ENCODE data around the gene GCH1. TPM values are rescaled to one million over a fixed set of nuclear protein-coding genes. Genes with fewer than 3 reads are reported as not detected.

GCH1 gene
- total RNA-seq, 1 donor from 2014 or later: 35.4 TPM

DNA sequence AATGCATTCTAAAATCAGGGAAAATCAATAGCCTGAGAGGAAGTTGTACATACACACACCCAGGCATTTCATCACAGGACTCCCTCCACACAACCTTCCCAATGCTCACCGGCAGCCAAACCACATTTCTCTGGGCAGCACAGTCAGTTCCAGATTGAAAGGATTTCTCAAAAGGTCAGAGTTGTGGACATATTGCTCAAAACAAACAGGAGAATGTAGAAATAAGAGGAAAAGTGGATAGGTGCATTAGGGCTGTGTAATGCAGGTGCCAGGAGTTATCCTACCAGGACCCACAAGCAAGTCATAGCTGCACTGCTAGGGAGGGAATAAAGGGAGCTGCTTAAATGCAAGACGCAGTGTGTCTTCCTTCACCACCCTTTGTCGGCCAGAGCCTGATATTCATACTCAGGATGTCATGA is 62.9 kb downstream of the GCH1 start:
- H3K9me3 Mint-ChIP-seq (ENCODE audit: low read depth): no peaks in the 10 kb centered on the region
- no peak for DNase-seq (ENCODE audit: low spot score, unreplicated experiment)
- TF ChIP-seq, protein P1, sequence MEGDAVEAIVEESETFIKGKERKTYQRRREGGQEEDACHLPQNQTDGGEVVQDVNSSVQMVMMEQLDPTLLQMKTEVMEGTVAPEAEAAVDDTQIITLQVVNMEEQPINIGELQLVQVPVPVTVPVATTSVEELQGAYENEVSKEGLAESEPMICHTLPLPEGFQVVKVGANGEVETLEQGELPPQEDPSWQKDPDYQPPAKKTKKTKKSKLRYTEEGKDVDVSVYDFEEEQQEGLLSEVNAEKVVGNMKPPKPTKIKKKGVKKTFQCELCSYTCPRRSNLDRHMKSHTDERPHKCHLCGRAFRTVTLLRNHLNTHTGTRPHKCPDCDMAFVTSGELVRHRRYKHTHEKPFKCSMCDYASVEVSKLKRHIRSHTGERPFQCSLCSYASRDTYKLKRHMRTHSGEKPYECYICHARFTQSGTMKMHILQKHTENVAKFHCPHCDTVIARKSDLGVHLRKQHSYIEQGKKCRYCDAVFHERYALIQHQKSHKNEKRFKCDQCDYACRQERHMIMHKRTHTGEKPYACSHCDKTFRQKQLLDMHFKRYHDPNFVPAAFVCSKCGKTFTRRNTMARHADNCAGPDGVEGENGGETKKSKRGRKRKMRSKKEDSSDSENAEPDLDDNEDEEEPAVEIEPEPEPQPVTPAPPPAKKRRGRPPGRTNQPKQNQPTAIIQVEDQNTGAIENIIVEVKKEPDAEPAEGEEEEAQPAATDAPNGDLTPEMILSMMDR (IDR thresholded peaks at IDR 0.05; ENCODE audit: unreplicated experiment): no peak
- peak overlapping the region; percentile 73 for H3K27ac Mint-ChIP-seq
- no peaks in the 10 kb centered on the region for H3K27me3 Mint-ChIP-seq
- H3K4me1 Mint-ChIP-seq (ENCODE audit: low read depth): peaks cover 23% of the 10 kb centered on the region
- no peak overlapping the region for H3K4me3 Mint-ChIP-seq (ENCODE audit: low read depth)
- H3K36me3 Mint-ChIP-seq (ENCODE audit: insufficient read depth): peaks cover 17% of the 10 kb centered on the region

DNA sequence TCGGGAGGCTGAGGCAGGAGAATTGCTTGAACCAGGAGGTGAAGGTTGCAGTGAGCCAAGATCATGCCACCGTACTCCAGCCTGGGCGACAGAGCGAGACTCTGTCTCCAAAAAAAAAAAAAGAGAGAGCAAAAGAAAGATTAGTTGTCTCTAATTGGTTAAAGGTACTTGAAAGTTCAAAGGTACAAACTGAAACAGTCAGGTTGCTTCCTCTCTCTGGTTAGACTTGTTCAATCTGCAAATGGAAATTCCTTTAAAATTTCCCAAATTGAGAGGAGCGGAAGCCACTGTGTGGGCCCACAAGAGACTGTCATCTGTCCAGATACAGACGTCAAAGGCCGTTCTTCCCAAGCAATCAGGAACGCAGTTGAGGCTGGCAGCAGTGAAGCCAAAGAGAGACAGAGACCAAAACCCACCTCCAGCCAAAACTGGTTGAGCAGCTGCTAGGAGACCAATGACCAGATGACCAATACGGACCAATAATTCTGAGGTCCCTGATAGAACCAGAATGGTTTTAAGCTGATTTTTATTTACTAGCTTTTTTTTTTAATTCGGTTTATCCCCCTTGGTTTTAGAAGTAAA is 63.6 kb downstream of the GCH1 start:
- Mint-ChIP-seq H3K4me3 (ENCODE audit: low read depth) (no peak overlapping the region), H3K27me3 (no peaks in the 10 kb centered on the region), H3K4me1 (ENCODE audit: low read depth) (peaks cover 23% of the 10 kb centered on the region), H3K36me3 (ENCODE audit: insufficient read depth) (peaks cover 13% of the 10 kb centered on the region), H3K9me3 (ENCODE audit: low read depth) (no peaks in the 10 kb centered on the region), H3K27ac (peak overlapping the region; percentile 77)
- TF ChIP-seq, protein P1 (IDR thresholded peaks at IDR 0.05; ENCODE audit: unreplicated experiment): no peak
- no peak for DNase-seq (ENCODE audit: low spot score, unreplicated experiment)

DNA sequence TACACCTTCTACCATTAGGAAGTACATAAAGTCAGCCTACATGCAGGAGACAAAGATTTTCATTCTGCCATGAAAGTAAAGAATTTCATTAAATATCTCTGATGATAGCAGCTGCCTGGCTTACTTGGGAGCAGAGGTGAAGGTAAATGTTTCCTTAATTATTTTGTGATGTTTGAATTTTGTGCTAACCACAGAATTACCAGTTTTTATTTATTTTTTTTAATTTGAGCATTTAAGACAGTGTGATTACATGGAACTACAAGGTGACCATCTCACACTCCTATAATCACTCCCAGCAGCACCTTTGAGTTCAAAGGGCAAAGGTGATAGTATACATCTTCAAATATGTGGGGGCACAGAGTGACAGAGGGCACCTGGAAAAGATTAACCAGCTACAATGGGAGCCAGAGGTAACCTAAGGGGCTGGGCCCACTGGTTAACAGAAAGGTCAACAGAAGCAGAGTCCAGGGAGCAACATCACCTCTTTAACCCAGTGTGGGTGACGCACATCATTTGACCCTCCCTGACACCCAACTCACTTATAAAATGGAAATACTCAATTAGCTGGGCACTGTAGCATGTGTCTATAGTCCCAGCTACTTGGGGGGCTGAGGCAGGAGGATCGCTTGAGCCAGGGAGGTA is 65.0 kb downstream of the GCH1 start:
- Mint-ChIP-seq H3K36me3 (ENCODE audit: insufficient read depth) (peaks cover 13% of the 10 kb centered on the region), H3K27me3 (no peaks in the 10 kb centered on the region), H3K27ac (peak overlapping the region; percentile 53), H3K4me1 (ENCODE audit: low read depth) (peaks cover 23% of the 10 kb centered on the region), H3K9me3 (ENCODE audit: low read depth) (no peaks in the 10 kb centered on the region), H3K4me3 (ENCODE audit: low read depth) (no peak overlapping the region)
- DNase-seq (ENCODE audit: low spot score, unreplicated experiment): no peak
- TF ChIP-seq, protein P1 (IDR thresholded peaks at IDR 0.05; ENCODE audit: unreplicated experiment): no peak

DNA sequence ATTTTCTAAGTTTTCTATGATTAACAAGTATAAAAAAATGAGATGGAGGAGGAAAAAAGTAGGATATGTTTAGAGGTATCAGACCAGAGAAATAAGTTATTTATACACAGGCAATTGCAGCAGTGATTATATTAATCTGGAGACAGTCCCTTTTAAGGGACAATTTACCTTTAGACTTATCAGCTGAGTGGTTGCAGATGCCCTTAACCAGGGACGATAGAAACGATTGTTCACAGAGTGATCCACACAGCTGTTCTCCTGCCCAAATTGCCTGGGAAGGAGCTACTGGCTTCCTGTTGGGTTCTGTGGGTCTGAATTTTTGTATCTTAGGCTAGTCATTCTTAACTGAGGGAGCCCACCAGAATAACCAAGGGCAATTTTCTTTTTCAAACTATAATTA is 66.4 kb downstream of the GCH1 start:
- TF ChIP-seq, protein P1 (IDR thresholded peaks at IDR 0.05; ENCODE audit: unreplicated experiment): no peak
- DNase-seq (ENCODE audit: low spot score, unreplicated experiment): no peak
- Mint-ChIP-seq H3K9me3 (ENCODE audit: low read depth) (peaks cover under 1% of the 10 kb centered on the region), H3K27ac (no peak overlapping the region), H3K4me1 (ENCODE audit: low read depth) (peaks cover 23% of the 10 kb centered on the region), H3K4me3 (ENCODE audit: low read depth) (no peak overlapping the region), H3K27me3 (no peaks in the 10 kb centered on the region), H3K36me3 (ENCODE audit: insufficient read depth) (peaks cover 11% of the 10 kb centered on the region)

DNA sequence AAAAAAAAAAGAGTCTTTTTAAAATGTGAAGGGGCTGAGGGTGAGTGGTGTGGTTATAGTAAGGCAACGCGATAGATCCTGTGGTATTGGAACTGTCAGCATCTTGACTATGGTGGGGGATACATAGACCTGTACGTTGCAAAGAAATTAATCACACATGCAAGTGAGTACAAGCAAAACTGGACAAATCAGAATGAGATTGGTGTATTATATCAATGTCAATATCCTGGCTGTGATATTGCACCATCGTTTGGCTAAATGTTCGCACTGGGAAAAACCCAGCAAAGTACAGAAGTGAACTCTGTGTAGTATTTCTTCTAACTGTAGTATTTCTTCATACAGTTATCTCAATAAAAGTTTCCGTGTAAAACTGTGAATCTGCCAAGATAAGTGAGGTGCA is 67.9 kb downstream of the GCH1 start:
- Mint-ChIP-seq H3K27ac (no peak overlapping the region), H3K27me3 (no peaks in the 10 kb centered on the region), H3K4me3 (ENCODE audit: low read depth) (no peak overlapping the region), H3K9me3 (ENCODE audit: low read depth) (peaks cover 7% of the 10 kb centered on the region), H3K36me3 (ENCODE audit: insufficient read depth) (peaks cover 2% of the 10 kb centered on the region), H3K4me1 (ENCODE audit: low read depth) (peaks cover 23% of the 10 kb centered on the region)
- TF ChIP-seq, protein P1 (IDR thresholded peaks at IDR 0.05; ENCODE audit: unreplicated experiment): no peak
- no peak for DNase-seq (ENCODE audit: low spot score, unreplicated experiment)
